Left ventricle myocardium inferior (tissue), 1 donor: ENCODE results near the gene SPRR1B. TPM values are rescaled to one million over a fixed set of nuclear protein-coding genes. Genes with fewer than 3 reads are reported as not detected.

ENCODE experiments used
- DNase-seq: peaks from one replicate; pipeline ENCODE4 v3.0.0-alpha.2; 2020
- H3K27ac ChIP-seq: fragments of 200-600 bp; replicated peaks from 2 replicates; pipeline ENCODE4 v1.8.0; 2021
- H3K27me3 ChIP-seq: fragments of 200-600 bp; 2 replicates; pipeline ENCODE4 v1.8.0; 2021; ENCODE audit warnings: low read depth
- H3K36me3 ChIP-seq: fragments of 200-600 bp; 2 replicates; pipeline ENCODE4 v1.8.0; 2021
- H3K4me1 ChIP-seq: fragments of 200-600 bp; 2 replicates; pipeline ENCODE4 v1.8.0; 2021
- H3K4me3 ChIP-seq: fragments of 200-600 bp; 2 replicates; pipeline ENCODE4 v1.8.0; 2021; ENCODE audit warnings: mild to moderate bottlenecking, moderate library complexity
- H3K9me3 ChIP-seq: fragments of 200-600 bp; replicated peaks from 2 replicates; pipeline ENCODE4 v1.8.0; 2021
- intact Hi-C: fragments of 100-400 bp; cut with micrococcal nuclease; formaldehyde crosslinking; loops from one replicate; pipeline ENCODE4 v1.11.0; 2022
- long read RNA-seq: library from polyadenylated mRNA; unstranded; transcript quantifications from one replicate; pipeline ENCODE4 v2.0.0, GENCODE V29; 2021
- total RNA-seq: library from RNA; stranded (reverse); fragmentation: NEBNext Ultra II Directional; extraction: Animal tissue kit (Norgen Biotek cat#: 25700); gene quantifications from one replicate; pipeline ENCODE4 v1.2.1, GENCODE V29; 2021
- TF ChIP-seq, protein P1 (sequence below): fragments of 200-600 bp; IDR thresholded peaks from 2 replicates; pipeline ENCODE4 v1.8.0; 2021; ENCODE audit warnings: antibody characterized with exemption, mild to moderate bottlenecking, borderline replicate concordance
- donor health status: DM: no; HTN: yes; CAD: no; lungs with severe emphysema.

The SPRR1B gene, protein sequence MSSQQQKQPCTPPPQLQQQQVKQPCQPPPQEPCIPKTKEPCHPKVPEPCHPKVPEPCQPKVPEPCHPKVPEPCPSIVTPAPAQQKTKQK
- not detected for total RNA-seq
- long read RNA-seq: 0 reads

DNA sequence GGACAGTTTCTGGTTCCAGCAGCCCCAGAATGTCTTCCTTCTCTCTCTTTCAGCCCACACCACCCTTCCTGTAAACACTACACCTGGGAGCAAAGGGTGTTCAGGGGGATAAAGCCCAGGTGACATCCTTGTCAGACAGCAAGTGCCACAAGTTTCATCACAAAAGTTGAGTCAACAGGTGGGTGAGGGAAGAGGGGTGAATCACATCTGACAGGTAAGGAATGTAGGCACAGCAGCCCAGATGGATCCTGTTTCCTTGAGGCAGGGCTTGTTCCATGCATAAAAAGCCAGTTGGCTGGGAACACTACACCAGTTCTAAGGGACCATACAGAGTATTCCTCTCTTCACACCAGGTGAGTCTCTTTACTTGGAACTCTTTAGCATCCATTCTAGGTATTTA, at the start of gene SPRR1B:
Gene SPRR1B (plus strand): TSS at position 309 of the 400 bp plus-strand sequence. CDS start 1,143 bp downstream, outside the sequence.
- TF ChIP-seq, protein P1, sequence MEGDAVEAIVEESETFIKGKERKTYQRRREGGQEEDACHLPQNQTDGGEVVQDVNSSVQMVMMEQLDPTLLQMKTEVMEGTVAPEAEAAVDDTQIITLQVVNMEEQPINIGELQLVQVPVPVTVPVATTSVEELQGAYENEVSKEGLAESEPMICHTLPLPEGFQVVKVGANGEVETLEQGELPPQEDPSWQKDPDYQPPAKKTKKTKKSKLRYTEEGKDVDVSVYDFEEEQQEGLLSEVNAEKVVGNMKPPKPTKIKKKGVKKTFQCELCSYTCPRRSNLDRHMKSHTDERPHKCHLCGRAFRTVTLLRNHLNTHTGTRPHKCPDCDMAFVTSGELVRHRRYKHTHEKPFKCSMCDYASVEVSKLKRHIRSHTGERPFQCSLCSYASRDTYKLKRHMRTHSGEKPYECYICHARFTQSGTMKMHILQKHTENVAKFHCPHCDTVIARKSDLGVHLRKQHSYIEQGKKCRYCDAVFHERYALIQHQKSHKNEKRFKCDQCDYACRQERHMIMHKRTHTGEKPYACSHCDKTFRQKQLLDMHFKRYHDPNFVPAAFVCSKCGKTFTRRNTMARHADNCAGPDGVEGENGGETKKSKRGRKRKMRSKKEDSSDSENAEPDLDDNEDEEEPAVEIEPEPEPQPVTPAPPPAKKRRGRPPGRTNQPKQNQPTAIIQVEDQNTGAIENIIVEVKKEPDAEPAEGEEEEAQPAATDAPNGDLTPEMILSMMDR: no peak
- no peaks in the 10 kb centered on the region for H3K4me1 ChIP-seq

DNA sequence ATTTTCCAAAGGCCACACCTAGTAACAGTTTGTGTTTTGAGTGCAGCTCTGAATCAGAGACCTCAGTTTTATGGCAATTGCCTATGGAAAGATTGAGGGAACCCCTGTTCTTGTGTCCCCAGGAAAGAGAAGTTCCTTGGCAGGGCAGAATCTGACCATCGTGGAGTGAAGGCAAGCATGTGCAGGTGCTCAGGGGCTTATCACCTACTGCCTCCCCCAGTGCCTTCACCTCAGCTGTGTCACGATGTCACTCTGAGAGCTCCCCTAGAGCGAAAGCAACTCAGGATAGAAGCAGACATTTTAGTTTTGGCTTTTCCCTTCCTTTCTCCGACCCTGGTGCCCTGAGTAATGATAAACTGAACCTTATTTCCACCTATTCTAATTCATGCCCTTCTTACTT, 48.9 kb upstream of the SPRR1B start:
- H3K4me1 ChIP-seq: no peaks in the 10 kb centered on the region
- H3K36me3 ChIP-seq: no peaks in the 10 kb centered on the region
- no peak overlapping the region for H3K27ac ChIP-seq
- no peak overlapping the region for H3K4me3 ChIP-seq
- H3K27me3 ChIP-seq: peaks cover 27% of the 10 kb centered on the region
- no peak for DNase-seq
- H3K9me3 ChIP-seq: no peaks in the 10 kb centered on the region
- TF ChIP-seq, protein P1: no peak
- intact Hi-C loops: loop anchor here (2.0 kb wide), 1 partner anchor 29 kb away; no protein-coding TSS in a partner anchor

More for the DNA sequence above, at the start of gene SPRR1B:
- no peak for DNase-seq
- Histone ChIP-seq H3K9me3 (no peaks in the 10 kb centered on the region), H3K4me3 (no peak within 1 kb of the TSS), H3K27me3 (no peaks in the 10 kb centered on the region), H3K27ac (no peak within 1 kb of the TSS), H3K36me3 (no peaks in the 10 kb centered on the region)
- intact Hi-C loops: no loop called here

DNA sequence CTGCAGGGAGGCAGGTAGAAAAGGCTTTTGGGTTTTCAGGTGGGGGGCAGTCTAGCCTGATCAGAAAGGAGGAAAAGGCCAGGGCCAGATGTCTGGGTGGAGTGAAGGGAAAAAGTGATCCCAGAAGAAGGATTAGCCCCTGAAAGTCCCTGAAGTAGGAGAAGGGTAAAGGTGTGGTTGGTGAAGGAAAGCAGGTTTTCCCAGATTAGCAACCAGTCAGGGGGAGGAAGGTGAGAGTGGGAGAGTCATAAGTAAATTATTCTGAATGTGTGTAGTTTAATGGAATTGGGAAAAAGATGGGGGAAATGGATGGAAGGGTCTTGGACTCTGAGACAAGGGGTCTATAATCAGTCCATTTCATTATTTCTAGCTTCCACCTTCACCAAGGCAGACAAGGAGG, 47.8 kb upstream of the SPRR1B start:
- H3K4me1 ChIP-seq: no peaks in the 10 kb centered on the region
- H3K9me3 ChIP-seq: no peaks in the 10 kb centered on the region
- no peaks in the 10 kb centered on the region for H3K36me3 ChIP-seq
- DNase-seq: no peak
- H3K27ac ChIP-seq: no peak overlapping the region
- H3K4me3 ChIP-seq: no peak overlapping the region
- intact Hi-C loops: loop anchor here (2.0 kb wide), 1 partner anchor 30 kb away; no protein-coding TSS in a partner anchor
- H3K27me3 ChIP-seq: peaks cover 27% of the 10 kb centered on the region
- TF ChIP-seq, protein P1: no peak

DNA sequence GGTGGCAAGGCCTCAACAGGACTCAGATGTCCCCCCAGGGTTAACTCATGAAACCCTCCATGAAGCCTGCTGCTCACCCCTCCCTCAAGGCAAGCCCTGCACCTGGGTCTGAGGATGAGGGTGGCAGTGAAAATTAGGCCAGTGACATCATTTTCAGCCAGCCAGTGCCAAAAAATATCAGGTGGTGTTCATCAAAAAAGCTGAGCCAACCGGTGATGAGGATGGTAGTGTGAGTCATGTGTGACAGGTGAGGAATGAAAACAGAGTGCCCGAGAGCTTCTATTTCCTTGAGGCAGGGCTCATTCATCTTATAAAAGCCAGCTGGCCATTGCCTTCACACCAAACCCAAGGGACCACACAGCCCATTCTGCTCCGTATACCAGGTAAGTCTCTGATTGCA, 47.3 kb upstream of the SPRR1B start, which contains the start of gene SPRR1A:
Gene SPRR1A (plus strand): TSS at position 339 of the 400 bp plus-strand sequence. CDS start 1,150 bp downstream, outside the sequence.
- H3K4me1 ChIP-seq: no peaks in the 10 kb centered on the region
- no peak within 1 kb of the TSS for H3K27ac ChIP-seq
- no peaks in the 10 kb centered on the region for H3K9me3 ChIP-seq
- intact Hi-C loops: loop anchor here (2.0 kb wide), 1 partner anchor 31 kb away; no protein-coding TSS in a partner anchor
- TF ChIP-seq, protein P1: no peak
- H3K27me3 ChIP-seq: peaks cover 27% of the 10 kb centered on the region
- no peak within 1 kb of the TSS for H3K4me3 ChIP-seq
- no peak for DNase-seq
- no peaks in the 10 kb centered on the region for H3K36me3 ChIP-seq

DNA sequence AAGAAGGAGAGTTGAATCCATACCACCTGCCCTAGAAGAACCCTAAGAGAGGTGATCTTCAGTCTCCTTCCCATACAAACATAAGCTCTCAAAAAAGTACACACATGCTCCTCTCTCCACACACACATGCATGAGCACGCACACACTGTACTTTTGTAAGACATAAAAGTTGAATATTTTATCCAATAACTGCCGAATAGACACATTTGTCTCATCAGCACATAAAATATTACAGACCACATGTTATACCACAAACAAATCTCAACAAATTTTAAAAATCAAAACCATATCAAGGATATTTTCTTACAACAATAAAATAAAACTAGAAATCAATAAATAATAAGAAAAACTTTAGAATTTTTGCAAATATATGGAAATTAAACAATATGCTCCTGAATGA, 44.4 kb upstream of the SPRR1B start:
- Histone ChIP-seq H3K4me1 (no peaks in the 10 kb centered on the region), H3K27me3 (peaks cover 20% of the 10 kb centered on the region), H3K27ac (no peak overlapping the region), H3K36me3 (no peaks in the 10 kb centered on the region), H3K9me3 (no peaks in the 10 kb centered on the region), H3K4me3 (no peak overlapping the region)
- DNase-seq: no peak
- TF ChIP-seq, protein P1: no peak
- intact Hi-C loops: no loop called here
